GM21619 (cell line): ENCODE data around the gene ADGRV1.
"Not testable (repeated sequence)": the region's sequence is repeated elsewhere in the genome, so short reads cannot be mapped to it uniquely, and the experiment has no call there.

Experiments used
- ATAC-seq: cut with Tn5 transposase; IDR thresholded peaks from one replicate; pipeline ENCODE4 v1.9.1; 2021; ENCODE audit not compliant: unreplicated experiment

Gene ADGRV1

DNA sequence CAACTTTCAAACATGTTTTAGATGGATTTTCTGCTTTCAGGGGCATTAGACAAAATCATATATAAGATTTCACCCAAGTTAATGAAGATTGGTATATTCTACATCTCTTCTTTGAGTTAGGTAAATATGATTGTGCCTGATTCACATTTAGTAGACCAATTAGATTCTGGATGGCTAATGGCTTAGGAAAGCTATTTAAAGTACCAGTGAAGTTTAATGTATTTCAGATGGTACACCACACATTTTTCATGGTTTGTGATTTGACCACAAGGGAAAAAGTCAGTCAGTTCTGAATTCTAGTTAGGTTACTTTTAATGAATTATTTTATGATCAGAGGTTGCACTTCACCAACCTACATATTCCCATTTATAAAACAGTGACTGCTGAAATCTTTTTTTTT is 409.7 kb downstream of the ADGRV1 start:
- ATAC-seq = no peak

DNA sequence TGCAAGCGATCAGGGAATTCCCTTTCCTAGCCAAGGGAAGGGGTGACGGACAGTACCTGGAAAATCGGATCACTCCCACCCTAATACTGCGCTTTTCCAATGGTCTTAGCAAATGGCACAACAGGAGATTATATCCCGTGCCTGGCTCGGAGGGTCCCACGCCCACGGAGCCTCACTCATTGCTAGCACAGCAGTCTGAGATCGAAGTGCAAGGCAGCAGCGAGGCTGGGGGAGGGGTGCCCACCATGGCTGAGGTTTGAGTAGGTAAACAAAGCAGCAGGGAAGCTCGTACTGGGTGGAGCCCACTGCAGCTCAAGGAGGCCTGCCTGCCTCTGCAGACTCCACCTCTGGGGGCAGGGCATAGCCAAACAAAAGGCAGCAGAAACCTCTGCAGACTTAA is 411.3 kb downstream of the ADGRV1 start:
- ATAC-seq = not testable (repeated sequence)

DNA sequence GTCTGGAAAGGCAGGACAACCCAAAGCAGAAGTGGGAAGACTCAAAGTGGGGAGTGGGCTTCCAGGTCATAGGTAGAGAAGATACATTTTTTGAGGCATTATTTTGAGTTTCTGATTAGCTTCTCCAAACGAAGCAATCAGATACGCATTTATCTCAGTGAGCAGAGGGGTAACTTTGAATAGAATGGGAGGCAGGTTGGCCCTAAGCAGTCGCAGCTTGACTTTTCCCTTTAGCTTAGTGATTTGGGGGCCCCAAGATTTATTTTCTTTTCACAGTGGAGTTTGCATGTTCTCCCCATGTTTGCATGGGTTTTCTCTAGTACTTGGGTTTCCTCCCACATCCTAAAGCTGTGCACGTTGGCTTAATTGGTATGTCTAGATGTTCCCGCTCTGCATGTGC is 422.6 kb downstream of the ADGRV1 start:
- ATAC-seq = no peak

DNA sequence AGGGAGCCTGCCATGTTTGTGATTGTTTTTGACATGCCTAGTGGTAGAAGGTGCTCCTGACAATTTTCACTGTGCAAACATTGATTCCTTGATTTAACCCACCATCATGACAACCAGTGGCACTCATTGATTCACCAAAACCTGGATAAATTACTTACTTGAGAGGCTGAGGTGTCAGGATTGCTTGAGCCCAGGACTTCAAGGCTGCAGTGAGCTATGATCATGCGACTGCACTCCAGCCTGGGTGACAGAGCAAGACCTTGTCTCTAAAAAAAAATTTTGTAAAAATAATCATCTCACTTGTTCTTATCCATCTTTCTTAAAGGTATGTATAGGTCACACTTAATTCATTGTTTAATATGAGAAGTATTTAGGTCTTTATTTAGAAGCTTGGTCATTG is 423.2 kb downstream of the ADGRV1 start:
- no peak for ATAC-seq

DNA sequence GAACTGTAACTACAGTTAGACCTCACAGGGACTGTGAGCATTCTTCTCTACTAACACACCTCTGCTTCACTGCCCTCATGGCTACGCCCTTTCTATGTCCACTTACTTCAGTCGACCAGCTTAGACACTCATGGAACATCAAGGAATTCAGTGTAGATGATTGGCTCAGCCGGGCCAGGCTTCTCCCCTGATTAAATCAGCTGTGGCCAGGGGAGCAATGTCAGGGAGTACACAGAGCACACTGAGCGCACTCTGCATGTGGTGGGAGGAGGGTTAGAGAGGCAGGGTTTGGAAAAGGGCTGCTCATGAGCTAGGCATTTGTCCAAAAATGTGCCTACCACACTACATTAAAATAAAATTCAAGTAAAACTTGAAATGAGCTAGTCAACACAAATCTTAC is 424.0 kb downstream of the ADGRV1 start:
- no peak for ATAC-seq

DNA sequence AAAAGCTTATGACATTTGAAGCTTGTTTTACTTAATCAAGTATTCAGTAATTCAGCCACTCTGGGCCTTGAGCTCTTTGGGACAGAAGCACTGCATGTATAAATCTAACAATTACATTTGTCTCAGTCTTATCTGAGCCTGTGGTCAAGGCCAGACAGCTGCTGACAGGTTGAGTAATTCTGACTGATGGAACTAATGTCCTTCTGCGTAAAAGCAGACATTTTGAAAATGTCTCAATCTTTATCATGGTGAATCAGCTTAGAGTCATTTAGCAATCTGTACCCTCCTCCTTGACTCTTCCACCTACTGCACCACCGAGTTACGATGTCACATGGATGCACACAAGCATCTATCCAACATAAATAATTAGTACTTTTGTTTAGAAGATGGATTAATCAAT is 424.6 kb downstream of the ADGRV1 start:
- no peak for ATAC-seq

DNA sequence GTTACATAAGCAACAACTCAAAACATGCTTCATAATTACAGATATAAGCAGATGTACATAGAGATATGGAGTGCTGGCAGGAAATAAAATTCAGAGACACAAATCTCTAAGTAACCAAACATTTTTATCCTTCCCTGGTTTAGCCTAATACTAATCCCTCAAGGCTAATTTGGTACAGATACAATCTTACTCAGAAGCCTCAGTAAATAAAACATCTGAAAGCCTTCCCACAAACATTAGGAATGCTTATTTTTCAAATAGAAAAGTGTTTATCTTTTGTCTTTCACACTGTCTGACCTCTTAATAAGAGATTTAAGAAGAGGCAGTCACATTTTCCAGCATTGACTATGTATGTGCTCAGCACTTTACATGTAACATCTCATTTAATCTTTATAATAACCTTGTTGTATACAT is 425.1 kb downstream of the ADGRV1 start:
- no peak for ATAC-seq

DNA sequence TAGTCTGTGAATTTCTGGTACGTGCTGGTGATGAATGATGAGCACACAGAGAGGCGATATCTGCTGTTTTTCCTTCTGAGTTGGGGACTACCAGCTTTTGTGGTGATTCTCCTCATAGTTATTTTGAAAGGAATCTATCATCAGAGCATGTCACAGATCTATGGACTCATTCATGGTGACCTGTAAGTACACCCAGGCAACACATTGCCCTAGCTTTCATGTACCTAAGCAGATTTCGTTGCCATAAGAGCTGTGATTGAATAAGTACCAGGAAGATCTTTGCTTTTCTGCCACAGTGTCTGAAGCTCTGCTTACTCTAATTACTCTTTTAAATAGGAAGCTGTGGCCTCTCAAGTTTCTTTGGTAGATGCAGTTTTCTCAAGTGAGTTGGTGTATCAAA is 426.7 kb downstream of the ADGRV1 start:
- ATAC-seq = no peak

DNA sequence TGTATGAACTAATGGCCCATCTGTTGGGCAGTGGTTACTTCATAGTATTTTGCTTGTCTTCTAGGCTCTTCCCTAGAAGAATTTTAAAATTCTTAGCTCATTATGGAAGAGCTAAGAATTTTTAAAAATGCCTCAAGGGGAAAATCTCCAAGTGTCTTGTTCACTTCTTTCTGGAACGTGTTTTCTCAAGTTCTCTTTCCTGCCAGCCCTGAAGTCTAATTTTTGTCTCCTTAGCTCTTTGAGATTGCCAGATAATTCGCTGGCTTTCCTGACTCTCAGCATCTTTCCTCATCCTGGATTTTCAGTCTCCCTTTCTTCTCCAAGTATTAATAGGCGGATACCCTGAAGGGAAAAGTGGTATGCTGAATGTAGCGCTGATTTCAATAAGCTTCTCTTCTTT is 429.1 kb downstream of the ADGRV1 start:
- ATAC-seq = no peak

DNA sequence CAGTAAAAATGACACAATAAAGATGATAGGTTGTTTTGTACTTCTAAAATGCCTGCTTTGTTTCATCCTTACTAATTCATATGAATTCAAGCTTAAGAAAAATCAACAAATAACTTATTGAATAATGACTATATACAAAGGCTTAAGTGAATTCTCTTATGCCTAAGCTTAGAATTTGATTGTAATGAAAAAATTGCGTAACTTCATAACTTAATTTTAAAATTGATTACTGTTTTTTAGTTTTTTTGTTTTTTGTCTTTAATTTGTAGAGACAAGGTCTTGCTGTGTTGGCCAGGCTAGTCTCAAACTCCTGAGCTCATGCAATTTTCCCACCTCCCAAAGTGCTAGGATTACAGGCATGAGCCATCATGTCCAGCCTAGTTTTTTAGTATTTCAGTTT is 432.6 kb downstream of the ADGRV1 start:
- ATAC-seq = no peak

DNA sequence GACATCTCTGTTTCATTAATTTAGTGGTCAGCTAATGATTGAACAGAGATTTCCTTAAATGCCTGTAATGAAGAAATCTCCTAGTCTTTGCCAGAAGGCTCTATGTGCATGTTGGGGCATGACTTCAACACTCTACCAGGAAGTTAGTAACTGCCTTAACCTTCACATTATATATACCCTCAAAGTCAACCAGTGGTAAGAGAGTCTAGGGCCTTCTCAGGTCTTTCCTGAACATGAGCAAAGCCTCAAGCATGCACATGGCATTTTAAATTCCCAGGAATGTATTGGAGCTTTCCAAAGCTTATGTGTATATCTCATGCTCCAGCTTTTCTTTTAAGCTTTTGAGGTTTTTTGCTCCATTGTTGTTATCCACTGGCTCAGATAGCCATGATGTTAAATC is 436.2 kb downstream of the ADGRV1 start:
- no peak for ATAC-seq

DNA sequence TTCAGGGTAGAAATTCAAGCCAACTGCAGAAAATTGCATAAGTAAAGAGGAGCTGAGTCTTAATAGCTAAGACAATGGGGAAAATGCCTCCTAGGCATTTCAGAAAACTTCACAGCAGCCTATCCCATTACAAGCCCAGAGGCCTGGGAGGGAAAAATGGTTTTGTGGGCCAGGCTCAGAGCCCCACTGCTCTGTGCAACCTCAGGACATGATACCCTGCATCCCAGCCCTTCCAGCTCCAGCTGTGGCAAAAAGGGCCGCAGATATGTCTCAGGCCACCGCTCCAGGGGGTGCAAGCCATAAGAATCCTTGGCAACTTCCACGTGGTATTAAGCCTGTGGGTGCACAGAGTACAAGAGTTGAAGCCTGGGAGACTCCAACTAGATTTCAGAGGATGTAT is 437.5 kb downstream of the ADGRV1 start:
- no peak for ATAC-seq

DNA sequence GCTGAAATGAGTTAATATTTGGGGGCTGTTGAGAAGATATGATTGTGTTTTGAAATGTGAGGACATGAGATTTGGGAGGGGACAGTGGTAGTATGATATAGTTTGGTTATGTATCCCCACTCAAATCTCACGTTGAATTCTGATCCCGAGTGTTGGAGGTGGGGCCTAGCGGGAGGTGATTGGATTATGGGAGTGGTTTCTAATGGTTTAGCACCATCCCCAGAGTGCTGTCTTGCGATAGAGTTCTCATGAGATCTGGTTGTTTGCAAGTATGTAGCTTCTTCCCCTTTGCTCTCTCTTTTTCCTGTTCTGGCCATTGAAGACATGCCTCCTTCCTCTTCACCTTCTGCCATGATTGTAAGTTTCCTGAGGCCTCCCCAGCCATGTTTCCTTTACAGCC is 438.5 kb downstream of the ADGRV1 start:
- no peak for ATAC-seq

DNA sequence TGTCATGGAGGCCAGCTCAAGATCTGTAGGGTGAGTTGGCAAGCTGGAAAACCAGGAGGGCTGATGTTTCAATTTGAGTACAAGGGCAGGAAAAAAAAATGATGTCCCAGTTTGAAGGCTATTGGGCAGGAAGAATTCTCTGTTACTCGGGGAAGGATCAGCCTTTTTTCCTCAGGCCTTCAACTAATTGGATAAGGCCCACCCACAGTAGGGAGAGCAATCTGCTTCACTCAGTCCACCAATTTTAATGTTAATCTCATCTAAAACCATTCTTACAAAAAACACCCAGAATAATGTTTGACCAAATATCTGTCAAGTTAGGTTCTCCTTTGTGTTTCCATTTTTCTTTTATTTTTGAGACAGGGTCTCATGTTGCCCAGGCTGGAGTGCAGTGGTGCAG is 442.1 kb downstream of the ADGRV1 start:
- ATAC-seq = no peak

DNA sequence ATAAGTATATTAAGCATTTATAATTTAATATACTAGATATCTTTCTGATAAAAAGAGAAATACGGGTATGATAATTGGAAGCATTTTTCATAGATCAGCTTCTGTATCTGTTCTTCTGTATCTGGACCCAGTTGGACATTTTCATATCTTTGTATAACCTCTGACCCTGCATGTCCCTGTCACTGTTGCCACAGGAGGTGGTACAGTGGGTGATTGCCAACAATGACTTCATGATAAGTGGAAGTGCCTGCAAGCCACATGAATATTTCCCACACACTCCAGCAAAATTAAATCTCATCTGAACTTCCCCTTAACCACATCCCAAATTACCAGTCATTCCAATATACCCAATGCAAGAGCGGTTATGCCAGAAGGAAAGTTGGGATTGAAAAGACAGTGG is 448.1 kb downstream of the ADGRV1 start:
- ATAC-seq = no peak

DNA sequence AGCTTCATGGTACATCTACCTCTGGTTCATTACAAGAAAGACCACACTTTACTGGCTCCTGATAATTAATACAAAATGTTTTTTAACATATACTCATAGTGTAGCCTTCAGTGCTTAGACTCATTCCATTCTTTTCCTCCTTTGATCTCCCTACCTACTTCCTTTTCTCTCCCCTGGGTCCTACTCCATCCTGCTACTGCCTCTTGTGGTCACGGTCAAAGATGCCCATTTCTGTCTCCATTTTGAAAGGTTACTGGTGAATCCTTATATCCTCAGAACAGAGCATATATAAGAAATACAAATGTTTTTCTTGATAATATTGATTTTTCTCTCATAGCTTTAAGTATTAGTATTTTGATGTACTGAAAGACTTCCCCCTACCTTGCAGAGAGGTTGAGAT is 448.7 kb downstream of the ADGRV1 start:
- no peak for ATAC-seq

DNA sequence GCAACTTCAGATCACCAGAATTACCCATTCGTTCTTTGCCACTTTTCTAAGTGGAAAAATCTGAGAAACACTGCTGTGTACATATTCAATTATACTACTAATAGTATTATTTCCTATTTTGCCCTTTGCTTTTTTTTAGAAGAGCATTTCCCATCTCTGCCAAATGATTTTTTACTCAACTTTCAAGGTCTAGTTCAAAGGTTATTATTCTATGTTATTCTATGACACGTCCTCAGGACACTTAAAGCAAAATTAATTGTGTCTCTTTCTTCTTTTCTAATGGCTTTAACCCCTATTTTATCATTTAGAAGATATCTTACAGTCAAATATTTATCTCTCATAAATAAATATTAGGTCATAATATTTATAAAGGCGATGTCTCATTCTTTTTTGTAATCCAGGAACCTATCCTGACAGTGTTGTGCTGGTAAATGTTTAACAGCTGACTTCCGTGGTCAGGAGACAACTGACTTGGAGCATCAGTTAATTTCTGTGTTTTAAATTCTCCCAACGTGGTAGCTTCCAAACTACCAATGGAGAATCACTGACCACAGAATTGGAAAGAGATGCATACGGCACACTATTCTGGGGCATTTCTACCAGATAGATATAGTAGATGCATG is 449.3 kb downstream of the ADGRV1 start:
- no peak for ATAC-seq

DNA sequence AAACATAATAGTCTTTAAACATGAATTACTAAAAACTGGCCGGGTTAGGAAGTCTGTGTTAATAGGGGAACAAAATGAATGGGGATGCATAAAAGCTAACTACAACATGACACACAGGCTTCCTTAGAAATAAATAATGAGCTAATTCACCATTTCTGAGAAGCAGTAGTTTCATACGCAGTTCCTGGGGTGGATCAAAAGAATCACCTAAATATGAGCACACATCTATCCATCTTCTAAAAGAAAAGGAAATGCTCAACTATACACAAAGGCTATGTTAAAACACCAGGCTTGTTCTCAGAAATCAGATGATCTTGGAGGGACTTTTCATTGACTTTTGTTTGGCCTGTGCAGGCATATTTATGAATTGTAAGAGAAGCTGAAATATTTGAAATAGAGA is 451.5 kb downstream of the ADGRV1 start:
- no peak for ATAC-seq

DNA sequence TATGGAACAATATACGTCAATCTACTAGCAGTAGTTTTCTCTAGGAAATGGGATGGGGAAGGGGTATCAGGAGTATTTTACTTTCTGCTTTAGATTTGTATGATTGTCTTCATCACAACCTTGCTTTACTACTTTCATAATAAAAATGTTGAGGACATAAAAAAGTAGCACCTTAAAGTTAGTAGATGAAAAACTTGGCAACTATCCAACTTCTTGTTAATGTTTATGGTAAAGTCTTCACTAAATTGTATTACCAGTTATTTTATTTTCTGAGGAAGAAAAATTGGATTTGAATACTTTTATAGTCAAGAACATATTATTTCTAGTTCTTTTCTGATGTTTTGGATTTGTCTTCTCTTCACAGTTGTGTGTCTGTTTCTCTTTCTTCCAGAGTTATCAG is 452.4 kb downstream of the ADGRV1 start:
- ATAC-seq = no peak

DNA sequence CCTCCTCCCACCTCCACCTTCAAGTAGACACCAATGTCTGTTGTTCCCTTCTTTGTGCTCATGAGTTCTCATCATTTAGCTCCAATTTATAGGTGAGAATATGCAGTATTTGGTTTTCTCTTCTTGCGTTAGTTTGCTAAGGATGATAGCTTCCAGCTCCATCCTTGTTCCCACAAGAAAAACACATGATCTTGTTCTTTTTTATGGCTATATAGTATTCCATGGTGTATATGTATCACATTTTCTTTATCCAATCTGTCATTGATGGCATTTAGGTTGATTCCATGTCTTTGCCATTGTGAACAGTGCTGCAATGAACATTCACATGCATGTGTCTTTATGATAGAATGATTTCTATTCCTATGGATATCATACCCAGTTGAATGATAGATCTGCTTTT is 454.3 kb downstream of the ADGRV1 start:
- ATAC-seq = not testable (repeated sequence)

DNA sequence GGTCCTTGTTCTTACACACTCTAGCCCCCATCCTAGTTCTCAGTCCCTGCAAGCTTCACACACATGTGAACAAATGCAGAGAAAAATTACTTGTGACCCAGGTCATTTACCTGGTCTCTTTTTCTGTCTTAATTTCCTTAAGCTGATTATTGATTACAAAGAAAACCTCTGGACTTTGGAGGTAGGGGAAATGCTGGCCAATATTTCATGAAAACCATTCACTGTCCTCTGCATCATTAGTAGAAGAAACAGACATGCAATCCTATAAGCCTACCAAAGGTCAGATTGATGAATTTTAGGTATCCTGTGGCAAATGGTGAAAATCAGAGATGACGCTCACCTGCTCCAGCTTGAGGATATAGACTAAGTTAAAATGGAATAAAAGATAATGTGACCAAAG is 457.7 kb downstream of the ADGRV1 start:
- ATAC-seq = no peak

DNA sequence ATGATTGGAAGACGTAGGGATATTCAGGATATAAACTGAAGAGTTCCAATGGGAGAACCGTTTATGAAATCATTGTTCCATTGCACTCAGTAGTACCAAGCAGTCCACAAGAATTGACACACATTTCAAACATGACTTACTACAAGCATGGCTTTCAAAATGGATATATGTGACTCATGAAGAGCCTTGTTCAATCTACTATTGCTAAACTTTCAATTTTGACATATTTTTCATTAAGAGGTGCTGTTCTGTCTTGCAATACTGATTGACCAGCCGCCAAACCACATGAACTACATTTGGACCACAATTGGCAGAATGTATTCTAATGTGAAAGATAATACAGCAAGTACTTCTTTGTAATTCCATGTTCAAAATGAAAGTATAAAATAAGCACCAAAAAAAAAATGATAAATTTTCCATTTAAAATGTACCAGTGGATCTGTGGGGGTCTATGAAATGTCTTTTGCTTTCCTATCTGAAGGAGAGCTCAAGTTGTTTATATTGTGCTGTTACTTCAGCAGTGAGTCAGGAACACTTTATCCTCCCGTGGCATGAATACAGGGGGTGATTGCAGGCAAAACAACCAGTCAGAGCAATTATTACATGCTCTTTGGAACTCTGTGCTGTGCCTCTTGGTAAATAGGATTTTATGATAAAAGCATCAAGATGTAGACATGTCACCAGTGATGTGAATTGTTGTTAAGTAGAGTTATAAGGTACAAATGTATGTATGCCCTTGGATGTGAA is 458.5 kb downstream of the ADGRV1 start:
- no peak for ATAC-seq

DNA sequence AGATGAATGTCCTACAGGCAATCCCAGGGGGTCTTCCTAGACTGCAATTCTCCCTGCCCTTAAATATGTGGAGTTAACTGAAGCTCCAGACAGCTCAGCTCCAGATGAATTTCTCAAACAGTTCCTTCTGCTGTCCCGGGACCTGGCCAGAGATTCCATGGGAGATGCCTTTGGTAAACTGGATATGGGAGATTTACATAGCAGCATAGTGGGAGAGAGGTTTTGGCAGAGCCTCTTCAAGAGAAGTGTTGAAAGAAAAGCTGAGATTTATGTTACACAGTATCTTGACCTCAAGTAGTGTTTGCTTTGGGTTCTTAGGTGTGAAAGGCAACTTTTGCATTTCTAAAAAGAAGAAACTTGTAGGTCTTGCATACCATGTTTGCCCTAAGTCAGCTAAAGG is 459.6 kb downstream of the ADGRV1 start:
- no peak for ATAC-seq
